ENCODE results near the gene ARFRP1.

The ARFRP1 gene

DNA sequence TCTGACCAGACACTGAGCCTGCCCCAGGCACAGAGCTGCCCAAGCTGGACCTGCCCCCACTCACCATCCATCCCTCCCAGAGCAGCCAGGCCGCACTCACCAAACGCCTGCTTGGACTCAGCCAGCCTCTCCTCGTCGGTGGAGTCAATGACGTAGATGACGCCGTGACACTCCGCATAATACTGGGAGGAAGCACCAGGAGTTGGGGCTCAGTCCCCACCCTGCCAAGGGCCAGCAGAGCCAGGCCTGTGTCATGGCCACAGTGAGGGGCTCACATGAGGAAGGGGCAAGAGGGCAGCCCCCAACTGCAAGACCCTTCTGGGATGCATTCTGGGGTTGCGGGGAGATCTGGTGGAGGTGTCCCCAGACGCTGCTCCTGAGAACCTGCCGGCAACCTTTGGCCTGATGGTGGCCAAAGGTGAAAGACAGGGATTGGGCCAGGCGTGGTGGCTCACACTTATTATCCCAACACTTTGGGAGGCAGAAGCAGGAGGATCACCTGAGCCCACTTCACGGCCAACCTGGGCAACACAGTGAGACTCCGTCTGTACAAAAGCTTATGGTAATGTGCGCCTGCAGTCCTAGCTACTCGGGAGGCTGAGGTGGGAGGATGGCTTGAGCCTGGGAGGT, 5.6 kb downstream of the ARFRP1 start:
- DNase-seq (ENCODE audit: low read depth): no peak

DNA sequence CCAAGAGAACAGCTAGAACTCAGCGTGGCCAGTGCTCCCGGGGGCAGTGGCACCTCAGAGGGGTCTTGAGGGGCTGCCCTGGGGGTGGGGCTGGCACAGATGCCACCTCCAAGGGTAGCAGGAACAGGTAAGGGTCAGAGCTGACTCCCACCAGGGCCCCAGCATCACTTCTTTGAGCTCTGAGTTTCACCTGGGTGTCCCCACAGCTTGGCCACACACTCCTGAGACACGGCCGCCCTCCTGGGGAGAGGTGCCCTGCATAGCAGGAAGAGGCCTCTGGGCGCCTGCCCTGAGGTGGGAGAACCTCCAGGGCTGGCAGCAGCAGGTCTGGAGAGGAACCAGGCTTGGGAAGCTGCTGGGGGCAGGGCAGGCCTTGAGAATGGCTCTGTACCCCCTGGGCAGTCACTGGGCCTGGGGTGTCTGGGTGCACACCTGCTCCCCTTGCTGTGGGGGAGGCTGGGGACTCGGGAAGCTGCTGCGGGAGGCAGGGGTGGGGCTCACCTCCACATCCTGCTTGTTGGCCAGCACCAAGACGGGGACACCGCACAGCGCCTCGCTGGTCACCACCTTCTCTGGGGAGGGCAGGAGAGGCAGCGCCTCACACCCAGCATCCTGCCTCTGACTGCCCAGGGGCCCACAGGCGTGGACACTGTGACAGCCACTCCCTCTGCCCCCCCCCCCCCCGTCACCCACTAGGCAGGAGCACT, 6.3 kb downstream of the ARFRP1 start:
- no peak for DNase-seq (ENCODE audit: low read depth)

DNA sequence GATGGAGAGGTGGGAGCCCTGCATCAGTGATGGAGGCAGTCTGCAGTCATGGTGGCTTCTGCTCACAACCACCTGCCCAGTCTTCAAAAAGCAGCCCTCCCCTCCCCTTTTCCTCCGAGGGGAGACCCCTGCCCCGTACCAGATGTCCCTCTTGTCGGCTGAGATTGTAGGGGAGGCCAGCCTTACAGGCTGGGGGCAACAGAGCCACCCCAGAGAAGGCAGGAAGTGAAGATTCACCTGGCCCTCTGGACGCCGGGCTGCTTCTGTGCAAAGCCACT, 6.8 kb downstream of the ARFRP1 start:
- no peak for DNase-seq (ENCODE audit: low read depth)

DNA sequence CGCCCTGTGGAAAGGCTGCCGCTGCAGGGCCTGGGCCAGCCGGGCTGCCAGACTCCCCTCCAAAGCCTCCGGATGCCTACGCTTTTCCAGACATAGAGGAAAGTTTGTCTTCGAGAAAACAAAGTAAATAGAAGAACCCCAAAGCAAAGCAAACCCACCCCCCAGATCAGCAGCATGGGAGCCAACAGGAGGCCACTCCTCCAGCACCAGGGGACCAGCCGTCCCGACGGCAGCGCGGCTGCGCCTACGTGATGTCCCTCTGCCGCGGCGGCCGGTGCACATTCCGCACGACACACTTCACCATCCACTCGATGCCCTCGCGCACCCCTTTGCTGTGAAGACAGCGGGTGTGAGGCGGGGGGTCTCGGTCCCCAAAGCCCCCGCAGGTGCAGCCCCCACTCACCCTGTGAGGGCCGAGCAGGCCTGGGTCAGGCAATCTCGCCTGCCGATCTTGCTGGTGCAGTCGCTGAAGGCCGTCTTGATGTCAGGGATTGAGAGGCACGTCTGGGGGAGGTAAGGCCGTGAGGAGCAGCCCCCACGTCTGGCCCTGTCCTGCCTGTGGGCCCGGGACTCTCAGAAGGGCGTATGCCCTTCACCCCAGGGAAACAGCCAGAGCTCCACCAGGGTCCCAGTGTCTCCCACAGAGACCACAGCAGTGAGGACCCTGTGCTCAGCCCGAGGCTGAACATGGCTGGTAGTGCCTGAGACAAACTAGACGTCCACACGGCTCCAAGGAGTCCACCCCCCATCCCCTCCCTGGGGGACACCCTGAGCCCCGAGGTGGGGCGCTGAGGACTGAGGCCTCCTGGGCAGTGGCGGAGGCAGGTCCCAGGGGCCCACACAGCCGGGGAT, 7.4 kb downstream of the ARFRP1 start:
- DNase-seq (ENCODE audit: low read depth): no peak

DNA sequence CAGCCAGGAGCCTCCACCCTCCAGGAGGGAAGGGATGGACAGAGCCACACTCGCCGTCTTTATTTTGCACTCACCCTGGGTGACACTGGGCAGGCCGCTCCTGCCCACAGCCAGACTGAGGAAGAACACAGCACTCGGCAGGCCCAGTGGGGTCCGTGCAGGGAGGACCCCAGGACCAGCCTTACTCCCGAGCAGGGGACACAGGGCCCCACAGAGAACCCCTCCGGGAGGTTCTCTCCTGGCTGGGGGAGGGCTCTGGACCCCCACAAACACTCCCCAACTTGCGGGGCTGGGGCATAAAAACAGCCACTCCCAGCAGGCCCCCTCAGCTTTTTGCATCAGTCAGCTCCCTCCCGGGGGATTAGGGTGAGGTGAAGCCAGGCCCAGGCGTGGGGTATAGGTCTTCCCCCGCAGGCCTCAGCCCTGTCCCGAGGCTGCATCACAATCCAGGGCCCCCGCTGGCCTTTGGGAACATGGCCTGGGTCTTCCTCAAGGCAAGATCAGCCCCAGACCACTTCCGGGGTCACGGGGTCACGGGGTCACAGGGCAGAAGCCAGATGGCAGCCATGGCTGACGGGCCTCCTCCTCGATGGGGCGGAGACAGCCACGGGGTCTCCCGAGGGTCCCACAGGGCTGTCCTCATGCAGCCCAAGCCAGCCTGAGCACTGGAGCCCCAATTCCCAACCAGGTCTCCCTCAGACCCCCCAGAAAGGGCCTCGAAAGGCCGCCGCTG, 8.1 kb downstream of the ARFRP1 start:
- DNase-seq (ENCODE audit: low read depth): no peak

DNA sequence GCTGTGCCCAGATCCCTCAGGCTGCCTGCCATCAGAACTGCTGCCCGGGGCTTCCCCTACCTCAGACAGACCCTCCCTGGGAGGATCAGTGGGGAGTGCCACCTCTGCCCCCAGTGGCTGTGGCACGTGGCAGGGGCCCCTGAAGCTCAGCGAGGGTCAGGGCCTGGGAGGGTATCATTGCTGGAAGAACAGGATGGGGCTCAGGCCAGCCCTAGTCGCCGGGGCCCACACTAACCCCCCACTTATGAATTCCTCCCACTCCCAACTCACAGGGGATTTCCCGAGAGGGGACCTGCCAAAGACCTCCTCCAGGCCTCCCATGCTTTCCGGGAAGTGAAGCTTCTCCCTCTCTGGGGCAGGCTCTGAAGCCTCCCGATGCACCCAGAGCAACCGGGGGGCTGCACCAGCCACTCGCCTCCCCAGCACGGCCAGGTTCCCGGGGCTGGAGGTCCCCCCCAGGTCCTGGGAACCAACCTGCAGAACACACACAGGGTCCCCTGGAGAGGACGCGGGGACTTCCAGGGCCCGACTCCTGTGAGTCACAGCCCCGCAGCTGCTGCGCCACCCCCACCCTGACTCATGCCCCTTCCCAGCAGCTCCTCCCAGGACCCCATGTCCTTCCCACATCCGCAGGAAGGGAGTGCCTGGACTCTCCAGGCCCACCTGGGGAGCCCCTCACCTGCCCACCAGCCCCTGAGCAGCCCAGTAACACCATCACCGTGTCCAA, 8.9 kb downstream of the ARFRP1 start:
- DNase-seq (ENCODE audit: low read depth): no peak

DNA sequence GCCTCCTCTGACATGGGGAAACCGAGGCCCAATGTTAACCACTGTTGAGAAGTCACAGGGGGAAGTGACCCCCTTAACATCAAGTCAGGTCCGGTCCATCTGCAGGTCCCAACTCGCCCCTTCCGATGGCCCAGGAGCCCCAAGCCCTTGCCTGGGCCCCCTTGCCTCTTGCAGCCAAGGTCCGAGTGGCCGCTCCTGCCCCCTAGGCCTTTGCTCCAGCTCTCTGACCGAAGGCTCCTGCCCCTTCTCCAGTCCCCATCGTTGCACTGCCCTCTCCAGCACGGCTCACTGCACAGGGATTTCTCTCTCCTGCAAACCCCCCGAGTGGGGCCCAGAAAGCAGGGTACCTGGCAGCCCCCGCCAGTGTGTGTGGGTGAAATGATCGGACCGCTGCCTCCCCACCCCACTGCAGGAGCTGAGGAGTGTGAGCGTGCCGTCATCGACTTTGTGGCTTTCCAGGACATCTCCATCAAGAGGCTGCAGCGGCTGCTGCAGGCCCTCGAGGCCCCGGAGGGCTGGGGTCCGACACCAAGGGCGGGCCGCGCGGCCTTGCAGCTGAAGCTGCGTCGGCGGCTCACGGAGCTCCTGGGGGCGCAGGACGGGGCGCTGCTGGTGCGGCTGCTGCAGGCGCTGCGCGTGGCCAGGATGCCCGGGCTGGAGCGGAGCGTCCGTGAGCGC, 9.8 kb downstream of the ARFRP1 start:
- DNase-seq (ENCODE audit: low read depth): no peak

DNA sequence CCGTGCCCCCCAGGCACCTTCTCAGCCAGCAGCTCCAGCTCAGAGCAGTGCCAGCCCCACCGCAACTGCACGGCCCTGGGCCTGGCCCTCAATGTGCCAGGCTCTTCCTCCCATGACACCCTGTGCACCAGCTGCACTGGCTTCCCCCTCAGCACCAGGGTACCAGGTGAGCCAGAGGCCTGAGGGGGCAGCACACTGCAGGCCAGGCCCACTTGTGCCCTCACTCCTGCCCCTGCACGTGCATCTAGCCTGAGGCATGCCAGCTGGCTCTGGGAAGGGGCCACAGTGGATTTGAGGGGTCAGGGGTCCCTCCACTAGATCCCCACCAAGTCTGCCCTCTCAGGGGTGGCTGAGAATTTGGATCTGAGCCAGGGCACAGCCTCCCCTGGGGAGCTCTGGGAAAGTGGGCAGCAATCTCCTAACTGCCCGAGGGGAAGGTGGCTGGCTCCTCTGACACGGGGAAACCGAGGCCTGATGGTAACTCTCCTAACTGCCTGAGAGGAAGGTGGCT, 10.4 kb downstream of the ARFRP1 start:
- no peak for DNase-seq (ENCODE audit: low read depth)

DNA sequence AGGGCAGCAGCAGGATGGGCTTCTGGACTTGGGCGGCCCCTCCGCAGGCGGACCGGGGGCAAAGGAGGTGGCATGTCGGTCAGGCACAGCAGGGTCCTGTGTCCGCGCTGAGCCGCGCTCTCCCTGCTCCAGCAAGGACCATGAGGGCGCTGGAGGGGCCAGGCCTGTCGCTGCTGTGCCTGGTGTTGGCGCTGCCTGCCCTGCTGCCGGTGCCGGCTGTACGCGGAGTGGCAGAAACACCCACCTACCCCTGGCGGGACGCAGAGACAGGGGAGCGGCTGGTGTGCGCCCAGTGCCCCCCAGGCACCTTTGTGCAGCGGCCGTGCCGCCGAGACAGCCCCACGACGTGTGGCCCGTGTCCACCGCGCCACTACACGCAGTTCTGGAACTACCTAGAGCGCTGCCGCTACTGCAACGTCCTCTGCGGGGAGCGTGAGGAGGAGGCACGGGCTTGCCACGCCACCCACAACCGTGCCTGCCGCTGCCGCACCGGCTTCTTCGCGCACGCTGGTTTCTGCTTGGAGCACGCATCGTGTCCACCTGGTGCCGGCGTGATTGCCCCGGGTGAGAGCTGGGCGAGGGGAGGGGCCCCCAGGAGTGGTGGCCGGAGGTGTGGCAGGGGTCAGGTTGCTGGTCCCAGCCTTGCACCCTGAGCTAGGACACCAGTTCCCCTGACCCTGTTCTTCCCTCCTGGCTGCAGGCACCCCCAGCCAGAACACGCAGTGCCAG, 11.0 kb downstream of the ARFRP1 start, which contains the start of gene TNFRSF6B:
TNFRSF6B (plus strand) TSS at position 25 of the 729 bp plus-strand sequence; CDS start at position 141, 116 bp downstream.
- DNase-seq (ENCODE audit: low read depth): no peak

DNA sequence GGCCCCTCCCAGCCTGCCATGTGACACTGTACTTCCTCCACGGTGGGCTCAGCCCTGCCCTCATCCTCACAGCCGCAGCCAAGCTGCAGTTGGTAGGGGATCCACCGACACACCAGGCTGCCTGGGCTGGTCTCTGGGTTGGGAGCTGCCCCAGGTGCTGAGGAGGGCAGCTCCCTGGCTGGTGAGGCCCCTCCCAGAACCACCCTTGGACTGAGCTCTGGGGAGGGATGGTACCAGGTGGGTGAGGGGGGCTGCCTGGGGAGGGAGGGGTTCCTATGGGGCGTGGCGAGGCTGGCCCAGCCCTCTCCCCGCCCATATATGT, 11.5 kb downstream of the ARFRP1 start:
- DNase-seq (ENCODE audit: low read depth): no peak

DNA sequence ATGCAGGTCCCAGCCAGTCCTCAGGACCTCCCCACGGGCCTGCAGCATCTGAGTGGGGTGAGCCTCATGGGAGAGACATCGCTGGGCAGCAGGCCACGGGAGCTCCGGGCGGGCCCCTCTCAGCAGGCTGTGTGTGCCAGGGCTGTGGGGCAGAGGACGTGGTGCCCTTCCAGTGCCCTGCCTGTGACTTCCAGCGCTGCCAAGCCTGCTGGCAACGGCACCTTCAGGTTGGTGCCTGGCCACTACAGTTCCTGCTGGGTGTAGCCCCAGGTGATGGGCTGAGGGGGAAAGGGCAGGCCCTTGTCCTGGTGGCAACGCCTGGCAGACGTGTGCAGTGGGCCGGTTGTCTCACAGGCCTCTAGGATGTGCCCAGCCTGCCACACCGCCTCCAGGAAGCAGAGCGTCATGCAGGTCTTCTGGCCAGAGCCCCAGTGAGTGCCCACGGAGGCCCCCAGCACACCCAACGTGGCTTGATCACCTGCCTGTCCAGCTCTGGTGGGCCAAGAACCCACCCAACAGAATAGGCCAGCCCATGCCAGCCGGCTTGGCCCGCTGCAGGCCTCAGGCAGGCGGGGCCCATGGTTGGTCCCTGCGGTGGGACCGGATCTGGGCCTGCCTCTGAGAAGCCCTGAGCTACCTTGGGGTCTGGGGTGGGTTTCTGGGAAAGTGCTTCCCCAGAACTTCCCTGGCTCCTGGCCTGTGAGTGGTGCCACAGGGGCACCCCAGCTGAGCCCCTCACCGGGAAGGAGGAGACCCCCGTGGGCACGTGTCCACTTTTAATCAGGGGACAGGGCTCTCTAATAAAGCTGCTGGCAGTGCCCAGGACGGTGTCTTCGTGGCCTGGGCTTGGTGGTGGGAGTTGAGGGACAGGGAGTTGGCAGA, 12.1 kb downstream of the ARFRP1 start:
- no peak for DNase-seq (ENCODE audit: low read depth)

DNA sequence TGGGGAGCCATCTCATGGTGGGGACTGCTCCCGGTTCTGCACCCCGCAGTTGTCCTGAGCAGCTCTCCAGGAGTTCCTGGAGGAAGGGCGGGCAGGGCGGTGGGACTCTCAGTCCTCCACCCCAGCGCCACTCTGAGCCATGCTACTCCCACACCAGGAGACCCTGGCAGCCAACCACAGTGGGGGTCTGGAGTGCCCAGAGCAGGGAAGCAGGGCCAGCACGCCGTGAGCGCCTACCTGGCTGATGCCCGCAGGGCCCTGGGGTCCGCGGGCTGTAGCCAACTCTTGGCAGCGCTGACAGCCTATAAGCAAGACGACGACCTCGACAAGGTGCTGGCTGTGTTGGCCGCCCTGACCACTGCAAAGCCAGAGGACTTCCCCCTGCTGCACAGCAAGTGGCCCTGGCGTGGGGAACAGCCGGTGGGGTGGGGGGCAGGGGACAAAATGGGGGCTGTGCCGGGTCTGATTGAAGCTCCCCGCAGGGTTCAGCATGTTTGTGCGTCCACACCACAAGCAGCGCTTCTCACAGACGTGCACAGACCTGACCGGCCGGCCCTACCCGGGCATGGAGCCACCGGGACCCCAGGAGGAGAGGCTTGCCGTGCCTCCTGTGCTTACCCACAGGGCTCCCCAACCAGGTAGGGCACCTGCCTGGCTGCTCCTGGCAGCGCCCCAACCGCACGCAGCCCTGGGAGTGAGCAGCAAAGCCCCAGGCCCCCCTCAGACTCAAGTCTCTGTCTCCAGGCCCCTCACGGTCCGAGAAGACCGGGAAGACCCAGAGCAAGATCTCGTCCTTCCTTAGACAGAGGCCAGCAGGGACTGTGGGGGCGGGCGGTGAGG, 13.0 kb downstream of the ARFRP1 start:
- DNase-seq (ENCODE audit: low read depth): no peak

DNA sequence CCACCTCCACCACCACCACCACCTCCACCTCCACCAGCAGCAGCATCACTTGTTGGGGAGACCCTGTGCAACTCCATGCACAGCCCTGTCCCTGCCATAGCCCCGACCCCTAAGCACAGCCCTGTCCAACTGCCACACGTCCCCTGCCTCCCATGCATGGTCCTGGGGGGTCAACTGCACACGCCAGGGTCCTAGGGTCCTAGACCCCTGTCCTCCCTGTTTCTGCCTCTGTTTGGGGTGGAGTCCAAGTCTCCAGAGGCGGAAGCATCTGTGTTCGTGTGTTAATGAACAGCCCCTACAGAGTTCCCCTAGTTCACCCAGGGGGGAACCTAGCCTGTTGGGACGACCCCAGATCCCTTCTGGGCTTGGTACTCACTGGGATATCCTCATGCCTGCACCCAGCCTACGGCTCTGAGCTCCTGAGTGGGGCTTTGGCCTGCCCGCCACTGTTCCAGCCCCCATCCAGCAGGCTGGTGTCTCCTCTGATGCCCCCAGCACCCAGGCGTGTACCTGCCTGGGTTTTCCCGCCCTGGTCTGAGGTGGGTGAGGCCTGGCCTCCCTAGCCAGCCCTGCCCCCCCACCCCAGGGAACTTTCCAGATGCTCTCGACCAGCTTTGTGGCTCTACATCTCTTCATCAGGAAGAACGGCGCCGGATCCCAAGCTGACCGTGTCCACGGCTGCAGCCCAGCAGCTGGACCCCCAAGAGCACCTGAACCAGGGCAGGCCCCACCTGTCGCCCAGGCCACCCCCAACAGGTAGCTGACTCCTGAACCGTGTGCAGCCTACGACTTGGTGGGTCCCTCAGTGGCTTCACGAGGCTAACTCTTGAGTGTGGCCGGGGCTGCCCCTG, 13.8 kb downstream of the ARFRP1 start:
- no peak for DNase-seq (ENCODE audit: low read depth)

DNA sequence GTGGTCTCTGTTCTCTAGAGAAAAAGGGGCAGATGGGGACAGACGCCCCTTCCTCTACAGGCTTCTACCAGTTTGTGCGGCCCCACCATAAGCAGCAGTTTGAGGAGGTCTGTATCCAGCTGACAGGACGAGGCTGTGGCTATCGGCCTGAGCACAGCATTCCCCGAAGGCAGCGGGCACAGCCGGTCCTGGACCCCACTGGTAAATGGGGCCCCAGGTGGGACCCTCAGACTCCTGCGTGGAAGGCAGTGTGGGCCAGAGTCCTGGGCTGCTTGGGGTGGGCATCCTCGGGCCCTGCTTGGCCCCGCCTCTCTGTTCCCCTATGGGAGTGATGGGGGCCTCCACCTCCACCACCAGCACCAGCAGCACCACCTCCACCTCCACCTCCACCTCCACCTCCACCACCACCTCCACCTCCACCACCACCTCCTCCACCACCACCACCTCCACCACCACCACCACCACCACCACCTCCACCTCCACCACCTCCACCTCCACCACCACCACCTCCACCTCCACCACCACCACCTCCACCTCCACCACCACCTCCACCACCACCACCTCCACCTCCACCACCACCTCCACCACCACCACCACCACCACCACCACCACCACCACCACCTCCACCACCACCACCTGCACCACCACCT, 14.6 kb downstream of the ARFRP1 start:
- DNase-seq (ENCODE audit: low read depth): no peak

DNA sequence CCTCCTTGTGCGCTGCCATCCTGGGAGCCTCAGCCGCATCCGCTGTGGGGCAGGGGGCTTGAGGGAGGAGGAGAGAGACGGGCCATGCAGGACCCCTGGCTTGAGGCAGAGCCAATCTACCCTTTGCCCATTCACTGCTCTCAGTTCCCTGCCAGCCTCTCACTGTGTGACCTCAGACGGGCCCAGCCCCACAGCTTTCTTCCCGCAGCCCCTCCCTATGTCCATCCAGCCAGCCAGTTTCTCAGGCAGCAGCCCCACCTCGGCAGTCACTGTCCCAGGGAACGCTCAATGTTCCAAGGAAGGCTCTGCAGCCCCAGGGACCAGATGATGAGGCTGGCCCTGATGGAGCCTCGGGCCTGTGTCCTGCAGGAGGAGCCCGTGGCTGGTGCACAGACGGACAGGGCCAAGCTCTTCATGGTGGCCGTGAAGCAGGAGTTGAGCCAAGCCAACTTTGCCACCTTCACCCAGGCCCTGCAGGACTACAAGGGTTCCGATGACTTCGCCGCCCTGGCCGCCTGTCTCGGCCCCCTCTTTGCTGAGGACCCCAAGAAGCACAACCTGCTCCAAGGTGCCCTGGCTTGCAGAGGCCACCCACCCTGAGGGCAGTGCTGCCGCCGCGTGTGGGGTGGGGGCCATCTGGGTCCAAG, 15.2 kb downstream of the ARFRP1 start:
- DNase-seq (ENCODE audit: low read depth): no peak

DNA sequence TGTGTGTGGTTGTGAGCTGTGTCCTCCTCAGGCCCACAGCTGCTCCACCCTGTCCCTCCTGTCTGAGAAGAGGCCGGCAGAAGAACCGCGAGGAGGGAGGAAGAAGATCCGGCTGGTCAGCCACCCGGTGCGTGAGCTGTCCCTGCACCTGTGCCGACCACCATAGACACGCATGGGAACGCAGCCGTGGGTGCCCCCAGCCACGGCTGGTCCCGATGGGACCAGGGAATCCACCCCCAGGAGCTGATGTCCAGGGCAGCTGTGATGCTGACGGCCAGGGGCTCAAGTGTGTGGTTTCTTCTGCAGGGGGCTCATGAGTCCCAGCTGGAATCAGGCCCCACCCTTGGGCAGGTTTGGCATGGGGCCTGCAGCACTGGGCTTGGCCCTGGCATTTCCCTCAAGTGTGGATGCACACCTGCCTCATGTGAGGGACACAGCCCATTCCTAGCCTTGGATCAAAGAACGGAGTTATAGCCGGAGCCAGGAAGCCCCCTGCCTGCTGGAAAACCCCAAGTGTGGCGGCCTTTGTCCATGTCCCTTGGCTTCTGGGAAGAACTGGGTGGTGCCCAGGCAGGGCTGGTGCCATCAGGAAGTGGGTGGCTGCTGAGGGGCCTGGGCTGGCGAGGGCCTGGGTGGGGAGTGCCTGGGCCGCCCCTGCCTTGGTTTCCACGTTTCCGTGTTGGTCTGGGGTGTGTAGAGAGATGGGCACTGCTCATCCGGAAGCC, 15.9 kb downstream of the ARFRP1 start:
- no peak for DNase-seq (ENCODE audit: low read depth)
